Measurements from ENCODE around the gene AUTS2. TPM values are rescaled to one million over a fixed set of nuclear protein-coding genes. Genes with fewer than 3 reads are reported as not detected.
"Not testable (repeated sequence)": the region's sequence is repeated elsewhere in the genome, so short reads cannot be mapped to it uniquely, and the experiment has no call there.

AUTS2 gene
- total RNA-seq, 1 donor from 2014 or later, result 9.9 TPM

DNA sequence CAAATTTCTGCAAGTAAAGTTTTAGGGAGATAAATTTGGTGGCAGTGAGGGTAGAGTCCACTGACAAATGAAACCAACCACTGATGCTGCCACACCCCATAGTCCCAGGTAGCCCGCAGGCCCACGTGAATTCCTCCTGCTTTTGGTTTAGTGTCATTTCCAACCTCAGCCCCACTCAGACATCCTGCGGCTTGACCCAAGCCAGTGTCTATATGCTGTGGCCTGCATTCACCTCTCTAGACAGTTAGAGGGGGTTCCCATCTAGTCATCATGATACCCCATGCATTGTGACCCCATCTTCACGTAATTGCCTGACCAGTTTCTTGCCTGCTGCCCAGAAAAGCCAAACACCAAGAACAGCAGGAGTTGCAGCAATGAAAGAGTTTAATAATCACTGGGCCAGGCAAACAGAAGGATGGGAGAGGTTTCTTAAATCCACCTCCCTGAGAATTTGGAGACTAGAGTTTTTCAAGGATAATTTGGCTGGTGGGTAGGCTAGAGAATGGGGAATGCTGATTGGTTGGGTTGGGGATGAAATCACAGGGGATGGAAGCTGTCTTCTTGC is 1201.6 kb downstream of the AUTS2 start:
- no peaks in the 10 kb centered on the region for H3K27me3 ChIP-seq (ENCODE audit: control insufficient read depth, insufficient read depth, low read length)
- H3K4me3 ChIP-seq (ENCODE audit: low read depth, low read length), result no peak overlapping the region
- DNase-seq (ENCODE audit: low read depth), result no peak
- H3K36me3 ChIP-seq (ENCODE audit: control insufficient read depth, insufficient read depth, low read length), result no peaks in the 10 kb centered on the region
- TF ChIP-seq, protein P1, sequence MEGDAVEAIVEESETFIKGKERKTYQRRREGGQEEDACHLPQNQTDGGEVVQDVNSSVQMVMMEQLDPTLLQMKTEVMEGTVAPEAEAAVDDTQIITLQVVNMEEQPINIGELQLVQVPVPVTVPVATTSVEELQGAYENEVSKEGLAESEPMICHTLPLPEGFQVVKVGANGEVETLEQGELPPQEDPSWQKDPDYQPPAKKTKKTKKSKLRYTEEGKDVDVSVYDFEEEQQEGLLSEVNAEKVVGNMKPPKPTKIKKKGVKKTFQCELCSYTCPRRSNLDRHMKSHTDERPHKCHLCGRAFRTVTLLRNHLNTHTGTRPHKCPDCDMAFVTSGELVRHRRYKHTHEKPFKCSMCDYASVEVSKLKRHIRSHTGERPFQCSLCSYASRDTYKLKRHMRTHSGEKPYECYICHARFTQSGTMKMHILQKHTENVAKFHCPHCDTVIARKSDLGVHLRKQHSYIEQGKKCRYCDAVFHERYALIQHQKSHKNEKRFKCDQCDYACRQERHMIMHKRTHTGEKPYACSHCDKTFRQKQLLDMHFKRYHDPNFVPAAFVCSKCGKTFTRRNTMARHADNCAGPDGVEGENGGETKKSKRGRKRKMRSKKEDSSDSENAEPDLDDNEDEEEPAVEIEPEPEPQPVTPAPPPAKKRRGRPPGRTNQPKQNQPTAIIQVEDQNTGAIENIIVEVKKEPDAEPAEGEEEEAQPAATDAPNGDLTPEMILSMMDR (IDR thresholded peaks at IDR 0.05; ENCODE audit: insufficient read depth, low read length, poor library complexity, severe bottlenecking), result no peak

DNA sequence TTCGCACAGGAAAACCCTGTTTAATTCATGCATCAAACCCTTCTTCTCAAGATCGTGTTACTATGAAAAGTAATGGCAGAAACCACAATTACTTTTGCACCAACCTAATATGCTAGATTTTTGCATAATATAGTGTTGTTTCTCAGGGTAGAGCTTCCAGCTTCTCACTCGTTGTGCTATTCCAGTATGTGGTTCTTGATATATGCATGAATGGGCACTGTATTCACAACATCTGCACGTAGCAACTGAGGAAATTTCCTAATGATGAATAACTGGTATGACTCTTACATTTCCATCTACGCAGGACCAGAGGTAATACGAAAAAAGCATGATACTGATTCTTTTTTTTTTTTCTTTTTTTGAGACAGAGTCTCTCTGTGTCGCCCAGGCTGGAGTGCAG is 1207.1 kb downstream of the AUTS2 start:
- Histone ChIP-seq H3K27me3 (ENCODE audit: control insufficient read depth, insufficient read depth, low read length) (no peaks in the 10 kb centered on the region), H3K36me3 (ENCODE audit: control insufficient read depth, insufficient read depth, low read length) (no peaks in the 10 kb centered on the region), H3K4me3 (ENCODE audit: low read depth, low read length) (no peak overlapping the region)
- no peak for DNase-seq (ENCODE audit: low read depth)
- TF ChIP-seq, protein P1 (IDR thresholded peaks at IDR 0.05; ENCODE audit: insufficient read depth, low read length, poor library complexity, severe bottlenecking), result no peak

DNA sequence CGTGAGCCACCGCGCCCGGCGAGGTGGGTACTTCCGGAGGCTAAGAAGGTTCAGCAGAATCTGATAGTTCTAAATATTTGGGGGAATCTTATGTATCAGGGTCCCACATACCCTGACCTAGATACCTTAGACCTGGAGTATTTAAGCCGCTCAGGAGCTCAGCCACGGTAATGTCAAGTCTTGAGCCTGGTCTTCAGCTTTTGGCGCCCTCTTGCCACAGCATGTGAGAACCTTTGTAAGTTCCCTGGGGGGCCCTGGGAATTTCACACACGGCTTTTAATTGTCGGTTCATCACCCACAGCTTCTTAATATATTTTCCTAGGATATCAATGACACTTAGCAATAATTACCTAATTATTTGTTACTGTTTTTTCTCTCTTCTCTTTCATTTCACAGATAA is 1209.4 kb downstream of the AUTS2 start:
- H3K4me3 ChIP-seq (ENCODE audit: low read depth, low read length), result no peak overlapping the region
- TF ChIP-seq, protein P1 (IDR thresholded peaks at IDR 0.05; ENCODE audit: insufficient read depth, low read length, poor library complexity, severe bottlenecking), result no peak
- DNase-seq (ENCODE audit: low read depth), result no peak
- H3K27me3 ChIP-seq (ENCODE audit: control insufficient read depth, insufficient read depth, low read length), result no peaks in the 10 kb centered on the region
- H3K36me3 ChIP-seq (ENCODE audit: control insufficient read depth, insufficient read depth, low read length), result no peaks in the 10 kb centered on the region

DNA sequence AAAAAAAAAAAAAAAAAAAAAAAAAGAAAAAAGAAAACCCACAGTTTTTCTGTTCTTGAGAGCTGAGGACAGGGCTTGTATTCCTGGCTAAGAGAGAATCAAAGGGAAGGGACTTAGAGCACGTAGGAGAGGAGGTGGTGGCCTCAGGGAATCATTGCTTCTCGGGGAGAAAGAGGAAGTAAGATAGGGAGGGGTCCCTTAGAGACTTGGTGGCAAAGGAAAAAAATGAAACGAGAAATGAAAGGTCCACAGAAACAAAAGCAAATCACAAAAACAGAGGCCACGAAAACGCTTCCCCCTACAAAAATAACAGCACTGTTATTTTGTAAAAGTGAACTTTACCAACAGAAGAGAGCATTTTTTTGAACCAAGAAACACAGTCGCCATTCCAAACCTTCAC is 1210.6 kb downstream of the AUTS2 start:
- Histone ChIP-seq H3K4me3 (ENCODE audit: low read depth, low read length) (no peak overlapping the region), H3K27me3 (ENCODE audit: control insufficient read depth, insufficient read depth, low read length) (no peaks in the 10 kb centered on the region), H3K36me3 (ENCODE audit: control insufficient read depth, insufficient read depth, low read length) (no peaks in the 10 kb centered on the region)
- no peak for DNase-seq (ENCODE audit: low read depth)
- TF ChIP-seq, protein P1 (IDR thresholded peaks at IDR 0.05; ENCODE audit: insufficient read depth, low read length, poor library complexity, severe bottlenecking), result no peak

DNA sequence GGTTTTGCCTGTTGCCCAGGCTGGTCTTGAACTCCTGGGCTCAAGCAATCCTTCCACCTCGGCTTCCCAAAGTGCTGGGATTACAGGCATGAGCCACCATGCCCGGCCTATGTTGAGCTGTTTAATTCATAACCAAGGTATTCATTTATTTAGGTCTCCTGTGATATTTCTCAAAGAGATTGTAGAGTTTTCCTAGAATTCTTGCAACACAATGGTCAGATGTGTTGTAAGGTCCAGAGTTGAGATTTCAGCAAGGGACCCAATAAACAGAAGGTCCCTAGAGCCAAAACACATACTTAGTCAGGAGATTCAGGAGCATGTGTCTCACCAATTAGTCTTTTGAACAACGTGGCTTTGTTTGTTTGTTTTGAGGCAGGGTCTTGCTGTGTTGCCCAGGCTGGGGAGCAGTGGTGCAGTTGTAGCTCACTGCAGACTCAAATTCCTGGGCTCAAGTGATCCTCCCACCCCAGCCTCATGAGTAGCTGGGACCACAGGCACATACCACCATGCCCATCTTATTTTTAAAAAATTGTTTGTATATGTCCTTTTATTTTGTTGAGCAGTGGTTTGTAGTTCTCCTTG is 1212.4 kb downstream of the AUTS2 start:
- no peaks in the 10 kb centered on the region for H3K36me3 ChIP-seq (ENCODE audit: control insufficient read depth, insufficient read depth, low read length)
- DNase-seq (ENCODE audit: low read depth), result no peak
- no peak overlapping the region for H3K4me3 ChIP-seq (ENCODE audit: low read depth, low read length)
- no peaks in the 10 kb centered on the region for H3K27me3 ChIP-seq (ENCODE audit: control insufficient read depth, insufficient read depth, low read length)
- TF ChIP-seq, protein P1 (IDR thresholded peaks at IDR 0.05; ENCODE audit: insufficient read depth, low read length, poor library complexity, severe bottlenecking), result no peak

DNA sequence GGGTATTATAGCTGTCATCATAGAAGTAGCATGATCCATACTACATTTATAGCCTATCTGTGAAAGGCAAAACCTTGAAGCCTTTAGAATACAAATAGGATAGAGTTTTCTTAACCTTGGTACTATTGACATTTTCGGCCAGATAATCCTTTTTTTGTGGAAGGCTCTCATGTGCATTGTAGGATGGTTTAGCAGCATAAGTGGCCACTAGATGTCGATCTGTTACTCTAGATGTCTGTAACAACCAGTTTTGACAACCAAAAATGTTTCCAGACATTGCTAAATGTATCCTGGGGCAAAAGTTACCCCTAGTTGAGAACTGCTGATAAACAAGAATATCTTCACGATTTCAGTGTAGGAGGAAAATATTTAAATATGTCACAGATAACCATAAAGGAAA is 1214.2 kb downstream of the AUTS2 start:
- TF ChIP-seq, protein P1 (IDR thresholded peaks at IDR 0.05; ENCODE audit: insufficient read depth, low read length, poor library complexity, severe bottlenecking), result peak; percentile 12
- Histone ChIP-seq H3K36me3 (ENCODE audit: control insufficient read depth, insufficient read depth, low read length) (no peaks in the 10 kb centered on the region), H3K4me3 (ENCODE audit: low read depth, low read length) (no peak overlapping the region), H3K27me3 (ENCODE audit: control insufficient read depth, insufficient read depth, low read length) (no peaks in the 10 kb centered on the region)
- DNase-seq (ENCODE audit: low read depth), result no peak

DNA sequence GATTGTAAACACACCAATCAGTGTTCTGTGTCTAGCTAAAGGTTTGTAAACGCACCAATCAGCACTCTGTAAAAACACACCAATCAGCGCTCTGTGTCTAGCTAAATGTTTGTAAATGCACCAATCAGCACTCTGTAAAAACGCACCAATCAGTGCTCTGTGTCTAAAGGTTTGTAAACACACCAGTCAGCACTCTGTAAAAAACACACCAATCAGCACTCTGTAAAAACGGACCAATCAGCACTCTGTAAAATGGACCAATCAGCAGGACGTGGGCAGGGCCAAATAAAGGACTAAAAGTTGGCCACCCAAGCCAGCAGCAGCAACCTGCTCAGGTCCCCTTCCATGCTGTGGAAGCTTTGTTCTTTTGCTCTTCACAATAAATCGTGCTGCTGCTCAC is 1224.2 kb downstream of the AUTS2 start:
- not testable (repeated sequence) for DNase-seq (ENCODE audit: low read depth); H3K4me3 ChIP-seq (ENCODE audit: low read depth, low read length); H3K27me3 ChIP-seq (ENCODE audit: control insufficient read depth, insufficient read depth, low read length); H3K36me3 ChIP-seq (ENCODE audit: control insufficient read depth, insufficient read depth, low read length)

Measured in kidney epithelial cell (primary cell).